GM12872 (cell line): ENCODE data around the gene CADM3.

Experiments used
- TF ChIP-seq, protein P1 (sequence below): IDR thresholded peaks from 3 replicates; pipeline ENCODE4 v1.5.1; 2011; ENCODE audit warnings: low read depth, mild to moderate bottlenecking, low read length, moderate library complexity; ENCODE audit not compliant: insufficient read depth

Gene CADM3

DNA sequence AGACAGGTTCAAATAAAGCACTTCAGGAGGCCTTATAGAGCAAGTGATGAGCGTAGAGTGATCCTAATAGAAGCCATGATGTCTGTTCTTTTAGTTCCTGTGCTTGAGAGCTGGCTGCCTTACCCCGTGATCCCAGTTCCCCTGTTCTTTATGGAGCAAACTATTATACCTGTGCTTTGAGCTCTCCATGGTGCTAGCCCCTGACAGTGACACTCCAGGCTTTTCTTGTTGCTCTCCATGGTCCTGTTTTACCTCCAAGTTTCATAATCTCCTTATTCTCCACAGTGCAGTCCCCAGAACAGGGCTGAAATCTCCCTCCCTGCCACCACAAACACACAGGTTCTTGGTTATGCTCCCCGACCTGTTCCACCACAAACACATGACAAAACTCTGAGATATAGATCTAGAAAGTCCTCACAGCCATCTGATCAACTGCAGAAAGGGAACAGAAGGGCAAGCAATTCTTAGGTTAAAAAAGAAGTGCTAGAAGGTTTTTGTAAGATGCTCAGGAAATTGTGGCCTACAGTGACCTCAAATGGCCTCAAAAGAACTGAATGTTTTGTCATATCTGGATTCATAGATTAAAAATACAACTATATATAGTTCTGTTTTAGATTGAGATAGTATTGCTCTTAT lies 6.0 kb downstream of the CADM3 start:
- TF ChIP-seq, protein P1, sequence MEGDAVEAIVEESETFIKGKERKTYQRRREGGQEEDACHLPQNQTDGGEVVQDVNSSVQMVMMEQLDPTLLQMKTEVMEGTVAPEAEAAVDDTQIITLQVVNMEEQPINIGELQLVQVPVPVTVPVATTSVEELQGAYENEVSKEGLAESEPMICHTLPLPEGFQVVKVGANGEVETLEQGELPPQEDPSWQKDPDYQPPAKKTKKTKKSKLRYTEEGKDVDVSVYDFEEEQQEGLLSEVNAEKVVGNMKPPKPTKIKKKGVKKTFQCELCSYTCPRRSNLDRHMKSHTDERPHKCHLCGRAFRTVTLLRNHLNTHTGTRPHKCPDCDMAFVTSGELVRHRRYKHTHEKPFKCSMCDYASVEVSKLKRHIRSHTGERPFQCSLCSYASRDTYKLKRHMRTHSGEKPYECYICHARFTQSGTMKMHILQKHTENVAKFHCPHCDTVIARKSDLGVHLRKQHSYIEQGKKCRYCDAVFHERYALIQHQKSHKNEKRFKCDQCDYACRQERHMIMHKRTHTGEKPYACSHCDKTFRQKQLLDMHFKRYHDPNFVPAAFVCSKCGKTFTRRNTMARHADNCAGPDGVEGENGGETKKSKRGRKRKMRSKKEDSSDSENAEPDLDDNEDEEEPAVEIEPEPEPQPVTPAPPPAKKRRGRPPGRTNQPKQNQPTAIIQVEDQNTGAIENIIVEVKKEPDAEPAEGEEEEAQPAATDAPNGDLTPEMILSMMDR, result no peak

DNA sequence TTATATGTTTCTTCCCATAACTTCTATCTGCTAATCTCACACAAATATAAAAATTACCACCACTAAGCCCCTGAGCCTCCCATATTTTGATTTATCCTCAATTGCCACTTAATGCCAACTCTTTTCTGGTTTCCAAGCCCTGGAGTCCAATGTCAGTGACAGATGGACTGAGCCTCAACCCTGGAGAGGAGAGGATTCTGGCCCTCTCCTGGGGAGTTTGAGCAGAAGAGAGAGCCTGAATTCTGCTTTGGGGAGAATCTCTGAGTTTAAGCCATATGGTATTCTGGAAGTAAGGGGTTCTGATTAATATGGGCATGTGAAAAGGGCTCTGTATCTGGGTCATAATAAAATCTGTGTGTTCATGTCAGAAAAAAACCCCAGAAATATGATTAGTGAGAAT lies 8.5 kb downstream of the CADM3 start:
- TF ChIP-seq, protein P1, result no peak

DNA sequence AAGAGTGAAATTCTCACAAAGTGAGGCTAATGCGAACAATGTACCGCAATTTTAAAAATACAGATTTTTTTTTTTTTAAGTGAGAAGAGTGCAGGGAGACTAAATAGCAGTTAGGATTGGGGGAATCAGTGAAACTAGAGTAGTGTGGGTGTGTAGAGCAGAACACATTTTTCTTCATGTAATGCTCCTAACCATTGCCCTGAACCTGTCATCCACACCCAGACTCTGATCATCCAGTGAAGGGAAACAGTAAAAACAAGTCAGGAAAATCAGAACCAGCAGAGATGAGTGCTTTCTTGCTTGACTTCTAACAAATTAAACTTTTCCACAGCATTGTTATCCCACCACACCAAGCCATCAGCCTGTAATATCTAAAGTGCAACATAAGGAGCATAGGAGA lies 9.1 kb downstream of the CADM3 start:
- TF ChIP-seq, protein P1, result no peak

DNA sequence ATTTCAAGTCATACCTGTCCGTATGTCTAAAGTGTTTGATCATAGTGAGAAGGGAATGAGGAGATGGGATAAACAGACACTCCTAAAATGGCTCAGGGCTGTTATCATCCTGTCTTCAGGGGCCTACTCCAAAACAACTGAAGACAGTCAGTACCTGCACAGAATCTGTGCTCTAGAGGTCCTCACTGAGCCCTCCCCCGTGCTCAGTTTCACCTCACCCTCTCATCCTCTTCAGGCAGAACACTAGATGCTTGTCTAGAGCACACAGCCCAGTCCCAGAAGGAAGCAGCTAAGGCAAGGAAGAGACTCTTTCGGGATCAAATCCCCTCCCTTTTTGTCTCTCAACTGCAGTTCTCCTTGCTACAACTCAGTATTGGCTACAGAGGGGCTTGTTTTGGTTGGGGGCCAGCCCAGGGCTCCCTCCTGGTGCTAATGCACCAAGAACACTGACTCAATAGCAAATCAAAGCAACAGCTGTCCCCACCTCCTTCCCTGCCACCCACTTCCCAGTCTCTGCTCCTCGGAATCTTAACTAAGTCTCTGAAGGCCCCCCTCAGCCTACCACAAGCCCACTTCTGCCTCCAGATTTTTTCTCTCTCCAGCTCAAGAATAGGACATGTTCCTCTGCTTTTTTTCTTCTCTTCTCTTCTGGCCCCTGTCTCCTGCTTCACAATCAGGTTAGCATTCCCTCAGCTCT lies 10.1 kb downstream of the CADM3 start:
- TF ChIP-seq, protein P1, result no peak

DNA sequence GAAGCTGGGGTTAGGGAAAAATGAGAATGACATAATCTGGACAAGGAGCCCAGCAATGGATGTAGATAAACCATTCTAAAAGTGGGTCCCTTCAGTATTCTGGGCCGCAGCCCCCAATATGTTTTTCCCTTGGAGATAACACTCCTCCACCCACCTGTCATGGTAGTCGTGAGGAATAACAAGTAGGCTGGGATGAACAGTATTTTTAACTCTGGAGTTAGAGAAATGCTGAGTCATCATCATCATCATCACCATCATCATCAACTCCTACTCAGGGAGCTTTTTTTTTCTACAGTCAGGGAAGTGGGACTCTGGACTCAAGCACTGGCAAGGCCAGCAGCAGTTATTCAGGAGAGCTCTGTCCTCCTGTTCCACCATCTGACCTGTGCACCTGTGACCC lies 12.8 kb downstream of the CADM3 start:
- TF ChIP-seq, protein P1, result no peak

DNA sequence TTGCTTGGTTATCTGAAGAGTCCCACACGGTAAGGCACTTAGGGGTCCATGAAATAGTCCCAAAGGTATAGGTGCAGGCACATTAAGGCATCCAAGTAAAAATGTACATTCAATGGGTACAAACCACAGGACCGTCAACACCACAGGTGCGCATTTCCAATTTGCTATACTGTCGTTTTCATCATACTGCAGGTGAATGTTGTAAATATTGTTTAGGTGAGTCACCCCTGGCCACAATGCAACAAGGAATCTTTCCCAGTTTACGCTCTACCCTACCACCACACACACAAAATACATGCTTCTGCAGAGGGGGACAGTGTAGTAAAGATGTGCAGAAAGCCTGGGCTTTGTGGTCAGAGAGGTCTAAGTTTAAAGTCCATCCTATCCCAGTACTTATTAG lies 13.7 kb downstream of the CADM3 start:
- TF ChIP-seq, protein P1, result no peak

DNA sequence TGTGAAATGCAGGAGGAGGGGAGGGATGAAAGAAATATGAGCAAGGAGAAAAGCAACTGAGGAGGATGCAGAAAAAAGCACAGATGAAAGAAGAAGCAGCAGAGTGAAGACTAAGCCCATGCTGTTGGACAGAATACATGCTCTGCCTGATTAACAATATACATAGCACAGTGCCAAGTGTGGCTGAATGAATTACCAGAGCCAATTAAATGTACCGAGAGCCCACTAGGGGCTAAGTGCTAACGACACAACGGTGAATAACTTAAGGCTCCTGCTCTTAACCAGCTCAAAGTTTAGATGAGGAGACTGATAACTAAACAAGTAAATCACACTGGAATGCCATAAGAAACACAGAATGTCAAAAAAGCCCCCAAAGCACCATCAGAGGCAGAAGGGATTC lies 15.6 kb downstream of the CADM3 start:
- TF ChIP-seq, protein P1, result no peak
